Activated CD4-positive, CD25-positive, alpha-beta regulatory T cell treated with anti-CD3 and anti-CD28 coated beads, Interleukin-2, amount 50 U/mL, for 16 hours (primary cell): ENCODE measurements around the gene IGFL4.

Experiments used
- DNase-seq: peaks from one replicate; pipeline ENCODE4 v3.0.0-alpha.2; 2020; ENCODE audit warnings: low read depth, low spot score

The IGFL4 gene

GRCh38 chr19:46063201-46063600 lies 22.4 kb upstream of the IGFL4 start:
- no peak for DNase-seq

- no peak for DNase-seq
These were observed 19.2 kb upstream of the IGFL4 start for GRCh38 chr19:46060012-46060411.

- no peak for DNase-seq
These were observed 18.0 kb upstream of the IGFL4 start for GRCh38 chr19:46058778-46059177.

- DNase-seq, result no peak
These were observed 15.7 kb upstream of the IGFL4 start for GRCh38 chr19:46056536-46056935.

GRCh38 chr19:46052896-46053295 lies 12.1 kb upstream of the IGFL4 start:
- no peak for DNase-seq

GRCh38 chr19:46049597-46049996 lies 8.8 kb upstream of the IGFL4 start:
- no peak for DNase-seq

- DNase-seq, result no peak
These were observed 2.7 kb upstream of the IGFL4 start for GRCh38 chr19:46043519-46043918.

GRCh38 chr19:46042252-46042883 lies 1.6 kb upstream of the IGFL4 start:
- DNase-seq, result no peak

GRCh38 chr19:46040125-46040524 lies 677 bp downstream of the IGFL4 start:
- DNase-seq, result no peak

GRCh38 chr19:46036744-46037128 lies 4.1 kb downstream of the IGFL4 start:
- no peak for DNase-seq

GRCh38 chr19:46035986-46036743 lies 4.6 kb downstream of the IGFL4 start:
- no peak for DNase-seq

- no peak for DNase-seq
These were observed 5.3 kb downstream of the IGFL4 start for GRCh38 chr19:46035546-46035945.

GRCh38 chr19:46033401-46033800 lies 7.4 kb downstream of the IGFL4 start:
- no peak for DNase-seq

GRCh38 chr19:46032597-46033025 lies 8.2 kb downstream of the IGFL4 start:
- no peak for DNase-seq

GRCh38 chr19:46031781-46032596 lies 8.8 kb downstream of the IGFL4 start:
- DNase-seq, result no peak

GRCh38 chr19:46030812-46031550 lies 9.8 kb downstream of the IGFL4 start:
- no peak for DNase-seq

GRCh38 chr19:46025835-46026234 lies 15.0 kb downstream of the IGFL4 start:
- DNase-seq, result no peak

- DNase-seq, result no peak
These were observed 17.5 kb downstream of the IGFL4 start for GRCh38 chr19:46023311-46023779.

- DNase-seq, result no peak
These were observed 18.1 kb downstream of the IGFL4 start, which contains the start of gene PGLYRP1 for GRCh38 chr19:46022431-46023310. Gene PGLYRP1, minus strand, starts transcription at chr19:46023053. Its CDS starts 32 bp downstream, at chr19:46023021.

GRCh38 chr19:46022061-46022430 lies 18.8 kb downstream of the IGFL4 start:
- no peak for DNase-seq
